ENCODE data around the gene B3GNT8. TPM values are rescaled to one million over a fixed set of nuclear protein-coding genes. Genes with fewer than 3 reads are reported as not detected.

Gene B3GNT8
- polyA plus RNA-seq, 1 donor from 2014 or later: 0.59 TPM

Other genes starting within 250 kb of the B3GNT8 start
- not detected for gene CYP2S1, start 234.2 kb downstream of the B3GNT8 start, polyA plus RNA-seq
- 0.06 TPM for gene AXL, start 208.2 kb downstream of the B3GNT8 start, polyA plus RNA-seq
- gene HNRNPUL1, start 163.0 kb downstream of the B3GNT8 start, polyA plus RNA-seq: 80.9 TPM
- gene CCDC97, start 117.2 kb downstream of the B3GNT8 start, polyA plus RNA-seq: 34.5 TPM
- gene TGFB1, start 73.5 kb downstream of the B3GNT8 start, polyA plus RNA-seq: 49.3 TPM
- gene B9D2, start 63.2 kb downstream of the B3GNT8 start, polyA plus RNA-seq: 10.5 TPM
- gene TMEM91, start 50.8 kb downstream of the B3GNT8 start, polyA plus RNA-seq: 1.8 TPM
- 75.1 TPM for gene EXOSC5, start 30.0 kb downstream of the B3GNT8 start, polyA plus RNA-seq
- 63.4 TPM for gene BCKDHA, start 29.6 kb downstream of the B3GNT8 start, polyA plus RNA-seq
- gene DMAC2, start 12.5 kb upstream of the B3GNT8 start, polyA plus RNA-seq: 47.0 TPM
- not detected for gene ERICH4, start 15.8 kb upstream of the B3GNT8 start, polyA plus RNA-seq
- 30.8 TPM for gene CEACAM21, start 148.8 kb upstream of the B3GNT8 start, polyA plus RNA-seq
- not detected for gene CEACAM4, start 199.7 kb upstream of the B3GNT8 start, polyA plus RNA-seq

Data from IgD-negative memory B cell (primary cell).